IMR-90 (cell line): Measurements from ENCODE around the gene HES7. TPM values are rescaled to one million over a fixed set of nuclear protein-coding genes. Genes with fewer than 3 reads are reported as not detected.

Experiments
- ATAC-seq: fragments of 200-7000 bp; cut with Tn5 transposase; 2 replicates; pipeline ENCODE4 v1.9.1; 2020; ENCODE audit warnings: low read depth, mild to moderate bottlenecking, moderate library complexity
- BruUV-seq: library from RNA; stranded (reverse); fragments of 400-500 nt; replicated peaks from 2 replicates; lab custom pipeline; 2021; lab: Mats Ljungman, UMichigan
- CTCF ChIA-PET: fragments of 300-600 bp; formaldehyde crosslinking; extraction: SDS; loops from one replicate; lab custom pipeline; 2021; ENCODE audit warnings: antibody characterized with exemption; lab: Yijun Ruan, JAX
- POLR2A ChIA-PET: fragments of 300-600 bp; sonication (Branson Sonifier 250); formaldehyde crosslinking; loops from one replicate; lab custom pipeline; 2022; ENCODE audit warnings: antibody characterized with exemption; ENCODE audit not compliant: unreplicated experiment; lab: Charles Lee
- DNase-seq: peaks from one replicate; pipeline ENCODE4 v3.0.0; 2013
- H2AFZ ChIP-seq: replicated peaks from 2 replicates; pipeline ENCODE3; 2013; ENCODE audit warnings: low read length, mild to moderate bottlenecking; ENCODE audit not compliant: poor library complexity
- H2AK5ac ChIP-seq: 2 replicates; pipeline ENCODE4 v1.6.1; 2013; ENCODE audit warnings: low read depth, low read length, inconsistent platforms
- H2AK9ac ChIP-seq: replicated peaks from 2 replicates; pipeline ENCODE3; 2013; ENCODE audit warnings: mild to moderate bottlenecking, low read depth, low read length, moderate library complexity; ENCODE audit not compliant: poor library complexity
- H2BK120ac ChIP-seq: 2 replicates; pipeline ENCODE4 v1.6.1; 2013; ENCODE audit warnings: low read depth, low read length, inconsistent platforms
- H2BK15ac ChIP-seq: 3 replicates; pipeline ENCODE4 v1.6.1; 2013; ENCODE audit warnings: low read depth, low read length, inconsistent platforms
- H2BK20ac ChIP-seq: 2 replicates; pipeline ENCODE4 v1.6.1; 2013; ENCODE audit warnings: low read depth, mild to moderate bottlenecking, inconsistent platforms, low read length, moderate library complexity
- H2BK5ac ChIP-seq: 2 replicates; pipeline ENCODE4 v1.6.1; 2013; ENCODE audit warnings: mild to moderate bottlenecking, low read depth, low read length, inconsistent platforms; ENCODE audit not compliant: poor library complexity, severe bottlenecking
- H3K14ac ChIP-seq: replicated peaks from 2 replicates; pipeline ENCODE4 v1.6.1; 2013; ENCODE audit warnings: low read depth, low read length, inconsistent platforms
- H3K18ac ChIP-seq: 2 replicates; pipeline ENCODE4 v1.6.1; 2013; ENCODE audit warnings: low read depth, low read length, control low read depth
- H3K23ac ChIP-seq: 2 replicates; pipeline ENCODE4 v1.6.1; 2013; ENCODE audit warnings: low read depth, low read length, inconsistent platforms
- H3K27ac ChIP-seq: 2 replicates; pipeline ENCODE4 v1.5.1; 2013; ENCODE audit warnings: mild to moderate bottlenecking, control low read depth, low read length; ENCODE audit not compliant: insufficient read depth
- H3K27me3 ChIP-seq: 2 replicates; pipeline ENCODE4 v1.6.1; 2013; ENCODE audit warnings: low read length; ENCODE audit not compliant: control insufficient read depth, insufficient read depth
- H3K36me3 ChIP-seq: 2 replicates; pipeline ENCODE4 v1.6.1; 2013; ENCODE audit warnings: low read length, mixed read lengths; ENCODE audit not compliant: control insufficient read depth, insufficient read depth
- H3K4ac ChIP-seq: 2 replicates; pipeline ENCODE4 v1.6.1; 2013; ENCODE audit warnings: low read depth, low read length, inconsistent platforms
- H3K4me1 ChIP-seq: 2 replicates; pipeline ENCODE4 v1.6.1; 2013; ENCODE audit warnings: low read length, mixed read lengths; ENCODE audit not compliant: control insufficient read depth, insufficient read depth
- H3K4me2 ChIP-seq: 2 replicates; pipeline ENCODE4 v1.6.1; 2013; ENCODE audit warnings: low read depth, mild to moderate bottlenecking, control low read depth, low read length, moderate library complexity
- H3K4me3 ChIP-seq: 2 replicates; pipeline ENCODE4 v1.5.1; 2013; ENCODE audit warnings: low read depth, mild to moderate bottlenecking, control low read depth, low read length, moderate library complexity; ENCODE audit not compliant: insufficient read depth
- H3K56ac ChIP-seq: 2 replicates; pipeline ENCODE4 v1.6.1; 2013; ENCODE audit warnings: low read length, inconsistent platforms; ENCODE audit not compliant: insufficient read depth; ENCODE audit errors: extremely low read depth
- H3K79me1 ChIP-seq, 2 experiments: 2 replicates each; pipeline ENCODE4 v1.6.1; 2013; ENCODE audit warnings: low read length in 2 of 2, inconsistent platforms in 1 of 2, low read depth in 1 of 2
- H3K9ac ChIP-seq: 2 replicates; pipeline ENCODE4 v1.6.1; 2013; ENCODE audit warnings: low read depth, low read length, control low read depth
- H3K9me1 ChIP-seq: 2 replicates; pipeline ENCODE4 v1.6.1; 2013; ENCODE audit warnings: low read length, inconsistent platforms; ENCODE audit not compliant: insufficient read depth
- H3K9me3 ChIP-seq: 2 replicates; pipeline ENCODE4 v1.6.1; 2013; ENCODE audit warnings: low read length; ENCODE audit not compliant: control insufficient read depth, insufficient read depth
- H4K20me1 ChIP-seq: 2 replicates; pipeline ENCODE4 v1.6.1; 2013; ENCODE audit warnings: low read length, inconsistent platforms; ENCODE audit not compliant: insufficient read depth
- H4K5ac ChIP-seq: 2 replicates; pipeline ENCODE4 v1.6.1; 2013; ENCODE audit warnings: mild to moderate bottlenecking, low read depth, low read length, control low read depth
- H4K8ac ChIP-seq, 2 experiments: 2 replicates each; pipeline ENCODE4 v1.6.1; 2013; ENCODE audit warnings: low read depth in 2 of 2, low read length in 2 of 2, control low read depth in 1 of 2, inconsistent platforms in 1 of 2
- H4K91ac ChIP-seq: 2 replicates; pipeline ENCODE4 v1.6.1; 2013; ENCODE audit warnings: low read depth, low read length, inconsistent platforms; ENCODE audit not compliant: insufficient read depth
- BHLHE40 ChIP-seq: fragments of 150-350 bp; IDR thresholded peaks from 2 replicates; pipeline ENCODE4 v1.6.1; 2016; ENCODE audit warnings: mild to moderate bottlenecking, low read depth, low read length
- CEBPB ChIP-seq: IDR thresholded peaks from 2 replicates; pipeline ENCODE4 v1.6.1; 2012; ENCODE audit warnings: low read depth, low read length, improper control_type of control experiment
- CHD1 ChIP-seq: IDR thresholded peaks from 2 replicates; pipeline ENCODE4 v1.6.1; 2012; ENCODE audit warnings: low read depth, low read length, improper control_type of control experiment
- FOS ChIP-seq: fragments of 150-350 bp; IDR thresholded peaks from 2 replicates; pipeline ENCODE4 v1.6.1; 2016; ENCODE audit warnings: low read depth, low read length
- MAFK ChIP-seq: IDR thresholded peaks from 2 replicates; pipeline ENCODE4 v1.6.1; 2012; ENCODE audit warnings: low read depth, low read length, improper control_type of control experiment
- MAZ ChIP-seq: IDR thresholded peaks from 2 replicates; pipeline ENCODE4 v1.6.1; 2012; ENCODE audit warnings: low read depth, mild to moderate bottlenecking, low read length, improper control_type of control experiment, moderate library complexity, borderline replicate concordance
- MXI1 ChIP-seq: IDR thresholded peaks from 2 replicates; pipeline ENCODE4 v1.6.1; 2012; ENCODE audit warnings: low read depth, mild to moderate bottlenecking, low read length, moderate library complexity, borderline replicate concordance
- NFE2L2 ChIP-seq: fragments of 150-350 bp; IDR thresholded peaks from 2 replicates; pipeline ENCODE4 v1.6.1; 2016; ENCODE audit warnings: low read depth, mild to moderate bottlenecking, low read length
- POLR2A ChIP-seq: IDR thresholded peaks from 2 replicates; pipeline ENCODE4 v1.6.1; 2012; ENCODE audit warnings: mild to moderate bottlenecking, low read depth, low read length
- RAD21 ChIP-seq: IDR thresholded peaks from 2 replicates; pipeline ENCODE4 v1.6.1; 2012; ENCODE audit warnings: low read length, improper control_type of control experiment
- RCOR1 ChIP-seq: IDR thresholded peaks from 2 replicates; pipeline ENCODE4 v1.6.1; 2012; ENCODE audit warnings: mild to moderate bottlenecking, low read length, improper control_type of control experiment; ENCODE audit not compliant: insufficient replicate concordance
- RFX5 ChIP-seq: IDR thresholded peaks from 2 replicates; pipeline ENCODE4 v1.8.0; 2012; ENCODE audit warnings: low read depth, mild to moderate bottlenecking, low read length, moderate library complexity
- SMC3 ChIP-seq: fragments of 150-350 bp; IDR thresholded peaks from 2 replicates; pipeline ENCODE4 v1.6.1; 2016; ENCODE audit warnings: low read depth, mild to moderate bottlenecking, antibody characterized with exemption, low read length, moderate library complexity
- WGBS, 2 experiments: methylation state at CpG; one replicate each; pipeline versions ENCODE4 v1.1.5 to v1.1.7; 2013; ENCODE audit warnings: missing lambda C conversion rate in 2 of 2; ENCODE audit not compliant: insufficient read length in 1 of 2; ENCODE audit errors: extremely low coverage in 2 of 2; 5-methylcytosine and 5-hydroxymethylcytosine counted together
- dilution Hi-C: fragments of 300-500 bp; cut with HindIII; formaldehyde crosslinking; loops from one replicate; pipeline ENCODE4 v1.14.3; 2018; ENCODE audit warnings: low sequenced_read_pairs; ENCODE audit not compliant: unreplicated experiment
- in situ Hi-C: fragments of 300-500 bp; cut with MboI; formaldehyde crosslinking; loops from 3 replicates; pipeline ENCODE4 v1.14.3; 2019; ENCODE audit warnings: low sequenced_read_pairs, inconsistent platforms, mixed read lengths
- intact Hi-C: fragments of 100-400 bp; cut with micrococcal nuclease; formaldehyde crosslinking; loops from 2 replicates; pipeline ENCODE4 v1.10.0; 2022
- polyA plus RNA-seq, 3 experiments: library from polyadenylated mRNA; depleted of rRNA; stranded (reverse); fragments of >200 nt; gene quantifications; 2 replicates each; pipeline ENCODE4 v1.2.3, GENCODE V29; 2012; ENCODE audit warnings: low replicate concordance in 1 of 3
- total RNA-seq: library from RNA; depleted of rRNA; stranded (reverse); fragments of >200 nt; gene quantifications from 2 replicates; pipeline ENCODE4 v1.2.3, GENCODE V29; 2012
- TF ChIP-seq, protein P1 (sequence below): conservative IDR thresholded peaks from 2 replicates; pipeline ENCODE4 v1.5.1; 2012; ENCODE audit warnings: mild to moderate bottlenecking, low read depth, low read length, improper control_type of control experiment
- TF ChIP-seq, protein P2 (sequence below): fragments of 150-350 bp; IDR thresholded peaks from 2 replicates; pipeline ENCODE4 v1.6.1; 2016; ENCODE audit warnings: low read depth, mild to moderate bottlenecking, low read length, moderate library complexity, borderline replicate concordance
- TF ChIP-seq, protein P3 (sequence below): fragments of 150-350 bp; IDR thresholded peaks from 2 replicates; pipeline ENCODE4 v1.6.1; 2017; ENCODE audit warnings: mild to moderate bottlenecking, antibody characterized with exemption, low read length, low read depth

Gene HES7
- total and polyA plus RNA-seq, 2 of the 4 experiments (the other 2 are of a cell fraction), result 0.43 TPM; not detected in 1

GRCh38 chr17:8108972-8109660, 14.8 kb downstream of the HES7 start:
- no peak overlapping the region for H3K56ac ChIP-seq
- POLR2A ChIA-PET, result no interaction called here
- no peak overlapping the region for H2BK120ac ChIP-seq
- H4K91ac ChIP-seq, result no peak overlapping the region
- BruUV-seq, result no TSS peak
- CTCF ChIA-PET, result no interaction called here
- no peak overlapping the region for H3K23ac ChIP-seq
- DNase-seq (no peak), ATAC-seq (no peak)
- intact Hi-C loops (no loop called here), dilution Hi-C loops (loop anchor here (25.0 kb wide), 1 partner anchor 128 kb away; the partner anchor contains the start of genes CTC1 and PFAS), in situ Hi-C loops (no loop called here)
- no peak for TF ChIP-seq BHLHE40
- no peak for TF ChIP-seq RAD21
- TF ChIP-seq MXI1, result no peak
- no peak for TF ChIP-seq MAFK
- TF ChIP-seq NFE2L2, result no peak
- TF ChIP-seq SMC3, result no peak
- no peak for TF ChIP-seq MAZ
- TF ChIP-seq POLR2A, result no peak
- TF ChIP-seq, protein P1, sequence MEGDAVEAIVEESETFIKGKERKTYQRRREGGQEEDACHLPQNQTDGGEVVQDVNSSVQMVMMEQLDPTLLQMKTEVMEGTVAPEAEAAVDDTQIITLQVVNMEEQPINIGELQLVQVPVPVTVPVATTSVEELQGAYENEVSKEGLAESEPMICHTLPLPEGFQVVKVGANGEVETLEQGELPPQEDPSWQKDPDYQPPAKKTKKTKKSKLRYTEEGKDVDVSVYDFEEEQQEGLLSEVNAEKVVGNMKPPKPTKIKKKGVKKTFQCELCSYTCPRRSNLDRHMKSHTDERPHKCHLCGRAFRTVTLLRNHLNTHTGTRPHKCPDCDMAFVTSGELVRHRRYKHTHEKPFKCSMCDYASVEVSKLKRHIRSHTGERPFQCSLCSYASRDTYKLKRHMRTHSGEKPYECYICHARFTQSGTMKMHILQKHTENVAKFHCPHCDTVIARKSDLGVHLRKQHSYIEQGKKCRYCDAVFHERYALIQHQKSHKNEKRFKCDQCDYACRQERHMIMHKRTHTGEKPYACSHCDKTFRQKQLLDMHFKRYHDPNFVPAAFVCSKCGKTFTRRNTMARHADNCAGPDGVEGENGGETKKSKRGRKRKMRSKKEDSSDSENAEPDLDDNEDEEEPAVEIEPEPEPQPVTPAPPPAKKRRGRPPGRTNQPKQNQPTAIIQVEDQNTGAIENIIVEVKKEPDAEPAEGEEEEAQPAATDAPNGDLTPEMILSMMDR, result no peak
- no peak for TF ChIP-seq CHD1
- no peak for TF ChIP-seq CEBPB
- no peak for TF ChIP-seq FOS
- TF ChIP-seq, protein P2, sequence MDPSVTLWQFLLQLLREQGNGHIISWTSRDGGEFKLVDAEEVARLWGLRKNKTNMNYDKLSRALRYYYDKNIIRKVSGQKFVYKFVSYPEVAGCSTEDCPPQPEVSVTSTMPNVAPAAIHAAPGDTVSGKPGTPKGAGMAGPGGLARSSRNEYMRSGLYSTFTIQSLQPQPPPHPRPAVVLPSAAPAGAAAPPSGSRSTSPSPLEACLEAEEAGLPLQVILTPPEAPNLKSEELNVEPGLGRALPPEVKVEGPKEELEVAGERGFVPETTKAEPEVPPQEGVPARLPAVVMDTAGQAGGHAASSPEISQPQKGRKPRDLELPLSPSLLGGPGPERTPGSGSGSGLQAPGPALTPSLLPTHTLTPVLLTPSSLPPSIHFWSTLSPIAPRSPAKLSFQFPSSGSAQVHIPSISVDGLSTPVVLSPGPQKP, result no peak
- no peak for TF ChIP-seq RCOR1
- TF ChIP-seq, protein P3, sequence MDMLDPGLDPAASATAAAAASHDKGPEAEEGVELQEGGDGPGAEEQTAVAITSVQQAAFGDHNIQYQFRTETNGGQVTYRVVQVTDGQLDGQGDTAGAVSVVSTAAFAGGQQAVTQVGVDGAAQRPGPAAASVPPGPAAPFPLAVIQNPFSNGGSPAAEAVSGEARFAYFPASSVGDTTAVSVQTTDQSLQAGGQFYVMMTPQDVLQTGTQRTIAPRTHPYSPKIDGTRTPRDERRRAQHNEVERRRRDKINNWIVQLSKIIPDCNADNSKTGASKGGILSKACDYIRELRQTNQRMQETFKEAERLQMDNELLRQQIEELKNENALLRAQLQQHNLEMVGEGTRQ, result no peak
- no peak for TF ChIP-seq RFX5
- no peak overlapping the region for H3K9ac ChIP-seq
- H4K20me1 ChIP-seq, result no peaks in the 10 kb centered on the region
- H2BK15ac ChIP-seq, result no peak overlapping the region
- H3K79me1 ChIP-seq, result no peaks in the 10 kb centered on the region
- H2BK5ac ChIP-seq, result no peak overlapping the region
- no peak overlapping the region for H3K14ac ChIP-seq
- no peaks in the 10 kb centered on the region for H3K9me1 ChIP-seq
- H3K4me1 ChIP-seq, result peaks cover 2% of the 10 kb centered on the region; the same call in 1 of the 2 replicates
- H3K18ac ChIP-seq, result no peak overlapping the region
- H2AK9ac ChIP-seq, result no peak overlapping the region
- no peak overlapping the region for H2BK20ac ChIP-seq
- H4K5ac ChIP-seq, result no peak overlapping the region
- H3K36me3 ChIP-seq, result no peaks in the 10 kb centered on the region
- H4K8ac ChIP-seq, result no peak overlapping the region
- no peak overlapping the region for H3K27ac ChIP-seq
- H2AK5ac ChIP-seq, result no peak overlapping the region
- peak overlapping the region; percentile 51 for H2AFZ ChIP-seq
- H3K4me2 ChIP-seq, result no peak overlapping the region
- no peak overlapping the region for H3K4me3 ChIP-seq
- H3K4ac ChIP-seq, result no peak overlapping the region
- no peaks in the 10 kb centered on the region for H3K9me3 ChIP-seq
- WGBS, 2 experiments, result 75% methylated on average over 12 of the region's 33 CpGs; no CpG with 5 or more reads in 1 of the 2 experiments
- peaks cover 64% of the 10 kb centered on the region for H3K27me3 ChIP-seq
